SU-DHL-6 (cell line): Measurements from ENCODE around the gene LRRC7.

Experiments
- EZH2phosphoT487 ChIP-seq: fragments of 200-600 bp; sonication (generic), shearing (Covaris generic); conservative IDR thresholded peaks from 2 replicates; pipeline ENCODE4 v1.6.1; 2018; ENCODE audit warnings: mild to moderate bottlenecking, antibody characterized with exemption, low read length, moderate library complexity, mixed read lengths
- TF ChIP-seq, protein P1 (sequence below): fragments of 200-600 bp; sonication (generic); IDR thresholded peaks from one replicate; pipeline ENCODE4 v1.5.1; 2017; ENCODE audit warnings: antibody characterized with exemption, mild to moderate bottlenecking, low read length, moderate library complexity; ENCODE audit not compliant: insufficient read depth, poor library complexity, severe bottlenecking

DNA sequence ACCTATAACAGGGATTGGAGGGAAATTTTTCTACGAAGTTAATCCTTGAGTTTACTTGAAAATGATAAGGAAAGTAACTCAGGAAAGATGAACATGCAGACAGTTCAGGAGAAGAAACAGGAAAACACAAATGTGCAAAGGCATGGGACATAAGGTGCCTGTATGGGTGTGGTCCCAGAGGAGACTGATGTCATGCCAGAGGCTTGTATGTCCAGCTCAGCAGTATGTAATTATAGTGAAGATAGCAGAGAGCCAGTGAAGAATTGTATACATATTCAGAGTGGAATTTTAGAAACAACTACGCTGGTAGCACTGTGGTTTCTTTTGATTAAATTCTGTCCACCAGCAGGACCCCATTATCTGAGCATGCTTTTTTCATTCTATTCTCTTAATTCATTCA, 179.5 kb downstream of the LRRC7 start:
- TF ChIP-seq, protein P1, sequence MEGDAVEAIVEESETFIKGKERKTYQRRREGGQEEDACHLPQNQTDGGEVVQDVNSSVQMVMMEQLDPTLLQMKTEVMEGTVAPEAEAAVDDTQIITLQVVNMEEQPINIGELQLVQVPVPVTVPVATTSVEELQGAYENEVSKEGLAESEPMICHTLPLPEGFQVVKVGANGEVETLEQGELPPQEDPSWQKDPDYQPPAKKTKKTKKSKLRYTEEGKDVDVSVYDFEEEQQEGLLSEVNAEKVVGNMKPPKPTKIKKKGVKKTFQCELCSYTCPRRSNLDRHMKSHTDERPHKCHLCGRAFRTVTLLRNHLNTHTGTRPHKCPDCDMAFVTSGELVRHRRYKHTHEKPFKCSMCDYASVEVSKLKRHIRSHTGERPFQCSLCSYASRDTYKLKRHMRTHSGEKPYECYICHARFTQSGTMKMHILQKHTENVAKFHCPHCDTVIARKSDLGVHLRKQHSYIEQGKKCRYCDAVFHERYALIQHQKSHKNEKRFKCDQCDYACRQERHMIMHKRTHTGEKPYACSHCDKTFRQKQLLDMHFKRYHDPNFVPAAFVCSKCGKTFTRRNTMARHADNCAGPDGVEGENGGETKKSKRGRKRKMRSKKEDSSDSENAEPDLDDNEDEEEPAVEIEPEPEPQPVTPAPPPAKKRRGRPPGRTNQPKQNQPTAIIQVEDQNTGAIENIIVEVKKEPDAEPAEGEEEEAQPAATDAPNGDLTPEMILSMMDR: no peak
- TF ChIP-seq EZH2phosphoT487: no peak
